HG03159 (cell line): ENCODE data around the gene INO80E.

Experiments used
- ATAC-seq: cut with Tn5 transposase; IDR thresholded peaks from one replicate; pipeline ENCODE4 v1.9.1; 2021; ENCODE audit warnings: mild to moderate bottlenecking, moderate library complexity; ENCODE audit not compliant: unreplicated experiment

INO80E gene

DNA sequence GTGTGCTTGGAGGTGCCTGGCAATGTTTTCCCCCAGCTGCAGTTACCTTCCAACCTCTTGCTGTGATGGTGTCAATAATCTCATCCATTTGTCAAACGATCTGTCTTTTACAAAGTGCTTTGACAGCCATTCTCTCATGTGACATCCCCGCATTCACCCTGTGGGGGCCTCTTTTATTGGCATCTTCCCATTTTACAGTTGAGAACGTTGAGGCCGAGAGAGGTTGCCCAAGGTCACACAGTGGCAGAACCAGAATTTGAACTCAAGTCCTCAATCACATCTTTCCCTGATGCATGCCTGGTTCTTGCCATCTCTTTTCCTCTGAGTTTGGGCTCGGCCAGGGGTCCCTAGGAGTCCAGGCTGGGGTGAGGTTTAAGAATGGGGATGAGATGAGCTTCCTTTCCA is 20.9 kb upstream of the INO80E start:
- ATAC-seq: no peak

- ATAC-seq: no peak
These were observed 20.1 kb upstream of the INO80E start for GRCh38 chr16:29975811-29976511.

DNA sequence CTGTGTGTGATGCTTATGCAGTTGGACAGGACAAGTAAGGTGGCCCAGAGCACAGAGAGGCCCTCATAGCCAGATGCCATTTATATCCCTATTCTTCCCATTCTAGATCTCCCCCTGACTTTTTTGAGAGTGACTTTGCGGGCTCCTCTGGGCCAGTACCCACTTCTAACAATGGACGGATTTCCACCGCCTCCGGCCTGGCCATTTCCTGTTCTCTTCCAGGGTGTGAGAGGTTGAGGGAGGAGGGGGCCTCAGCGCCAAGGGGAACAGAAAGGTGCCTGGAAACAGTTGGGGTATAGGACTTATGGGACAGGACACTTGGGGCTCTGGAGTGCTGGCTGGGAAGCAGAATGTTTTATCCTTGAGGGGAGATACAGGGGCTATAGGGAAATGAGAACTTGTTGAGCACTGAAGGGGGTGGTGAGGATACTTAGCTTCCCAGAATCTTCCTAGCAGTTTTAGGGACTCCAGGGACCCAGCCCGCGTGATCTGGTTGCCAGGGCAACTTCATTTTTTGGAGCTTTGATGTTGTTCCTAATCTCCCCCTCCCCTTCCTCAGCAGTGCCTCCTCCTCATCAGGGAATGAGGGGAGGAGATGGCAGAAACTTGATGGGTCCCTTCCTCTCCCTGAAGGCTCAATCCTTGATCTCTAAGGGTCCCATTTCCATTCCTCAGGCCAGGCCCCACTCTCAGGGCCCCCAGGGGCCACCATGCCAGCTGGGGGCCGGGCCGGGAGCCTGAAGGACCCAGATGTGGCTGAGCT is 18.8 kb upstream of the INO80E start:
- ATAC-seq: no peak

GRCh38 chr16:29978081-29978480 is 18.0 kb upstream of the INO80E start:
- no peak for ATAC-seq

DNA sequence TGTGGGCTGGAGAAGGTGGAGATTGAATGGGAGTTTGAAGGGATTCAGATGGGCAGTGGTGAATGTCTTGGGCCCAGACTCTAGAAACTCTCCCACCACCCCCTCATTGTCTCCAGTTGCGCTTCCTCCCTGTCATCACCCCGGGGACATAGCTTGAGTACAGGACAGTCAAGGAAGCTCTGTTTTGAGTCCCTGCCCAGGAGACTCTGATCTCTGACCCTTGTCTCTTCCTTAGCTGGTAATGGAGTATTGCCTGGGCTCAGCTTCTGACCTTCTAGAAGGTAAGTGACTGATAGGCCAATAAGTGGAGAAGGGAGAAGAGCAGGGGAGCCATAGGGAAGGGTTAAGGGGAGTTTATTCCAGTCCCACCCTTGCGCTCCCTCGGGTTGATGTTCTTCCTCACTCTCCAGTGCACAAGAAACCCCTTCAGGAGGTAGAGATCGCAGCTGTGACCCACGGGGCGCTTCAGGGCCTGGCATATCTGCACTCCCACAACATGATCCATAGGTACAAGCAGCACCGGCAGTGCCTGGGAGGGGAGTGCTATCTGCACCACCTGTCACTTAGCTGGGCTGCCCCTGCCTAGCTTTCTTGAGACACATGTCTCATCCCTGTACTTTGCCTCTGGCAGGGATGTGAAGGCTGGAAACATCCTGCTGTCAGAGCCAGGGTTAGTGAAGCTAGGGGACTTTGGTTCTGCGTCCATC is 17.3 kb upstream of the INO80E start:
- ATAC-seq: no peak

GRCh38 chr16:29982560-29983419 is 13.3 kb upstream of the INO80E start:
- ATAC-seq: no peak

DNA sequence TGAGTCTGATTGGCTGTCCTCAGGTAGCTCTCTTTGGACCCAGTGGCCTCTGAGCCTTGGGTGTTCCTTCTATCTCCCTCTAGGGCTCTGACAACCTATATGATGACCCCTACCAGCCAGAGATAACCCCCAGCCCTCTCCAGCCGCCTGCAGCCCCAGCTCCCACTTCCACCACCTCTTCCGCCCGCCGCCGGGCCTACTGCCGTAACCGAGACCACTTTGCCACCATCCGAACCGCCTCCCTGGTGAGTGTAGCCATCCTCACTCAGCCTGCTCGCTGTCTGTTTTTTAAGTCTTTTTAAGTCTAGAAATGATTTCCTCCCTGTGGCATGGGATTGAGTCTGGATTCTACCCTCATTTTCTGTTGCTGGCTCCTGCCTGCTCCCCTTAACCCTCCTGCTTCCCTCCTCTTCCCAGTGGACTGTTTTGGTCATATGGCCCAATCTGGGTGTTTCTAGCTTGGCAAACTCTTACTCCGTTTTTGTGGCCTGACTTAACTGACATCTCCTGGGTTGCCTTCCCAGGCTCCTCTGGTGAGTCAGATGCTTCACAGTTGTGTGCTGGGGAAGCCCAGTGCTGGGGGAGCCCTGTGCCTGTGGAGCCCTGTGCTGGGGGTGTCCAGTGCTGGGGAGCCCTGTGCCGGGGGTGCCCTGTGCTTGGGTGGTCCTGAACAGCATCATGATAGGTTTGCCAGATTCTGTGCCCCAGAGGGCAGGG is 12.5 kb upstream of the INO80E start:
- no peak for ATAC-seq

GRCh38 chr16:29984137-29984763 is 11.8 kb upstream of the INO80E start:
- no peak for ATAC-seq

DNA sequence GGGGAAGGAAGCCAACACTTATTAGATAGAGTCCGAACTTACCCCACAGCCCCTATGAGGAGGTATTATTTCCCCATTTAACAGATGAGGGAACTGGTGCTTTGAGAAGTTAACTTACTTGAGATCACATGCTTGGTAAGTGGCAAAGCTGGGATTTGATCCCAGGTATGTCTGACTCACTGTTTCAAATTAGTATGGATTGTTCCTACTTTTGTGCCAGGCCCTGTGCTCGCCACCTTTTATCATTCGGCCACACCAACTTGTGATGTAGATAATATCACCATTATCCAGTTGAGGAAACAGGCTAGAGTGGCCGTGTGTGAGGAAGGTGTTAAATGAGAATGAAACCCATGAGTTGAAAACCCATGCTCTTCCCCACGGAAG is 11.3 kb upstream of the INO80E start:
- no peak for ATAC-seq

- no peak for ATAC-seq
These were observed 10.7 kb upstream of the INO80E start for GRCh38 chr16:29985271-29985811.

DNA sequence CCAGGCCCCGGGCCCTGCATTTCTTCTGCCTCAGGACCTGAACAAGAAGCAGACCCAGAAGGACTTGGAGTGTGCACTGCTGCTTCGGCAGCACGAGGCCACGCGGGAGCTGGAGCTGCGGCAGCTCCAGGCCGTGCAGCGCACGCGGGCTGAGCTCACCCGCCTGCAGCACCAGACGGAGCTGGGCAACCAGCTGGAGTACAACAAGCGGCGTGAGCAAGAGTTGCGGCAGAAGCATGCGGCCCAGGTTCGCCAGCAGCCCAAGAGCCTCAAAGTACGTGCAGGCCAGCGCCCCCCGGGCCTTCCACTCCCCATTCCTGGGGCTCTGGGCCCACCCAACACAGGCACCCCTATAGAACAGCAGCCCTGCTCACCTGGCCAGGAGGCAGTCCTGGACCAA is 9.8 kb upstream of the INO80E start:
- no peak for ATAC-seq

DNA sequence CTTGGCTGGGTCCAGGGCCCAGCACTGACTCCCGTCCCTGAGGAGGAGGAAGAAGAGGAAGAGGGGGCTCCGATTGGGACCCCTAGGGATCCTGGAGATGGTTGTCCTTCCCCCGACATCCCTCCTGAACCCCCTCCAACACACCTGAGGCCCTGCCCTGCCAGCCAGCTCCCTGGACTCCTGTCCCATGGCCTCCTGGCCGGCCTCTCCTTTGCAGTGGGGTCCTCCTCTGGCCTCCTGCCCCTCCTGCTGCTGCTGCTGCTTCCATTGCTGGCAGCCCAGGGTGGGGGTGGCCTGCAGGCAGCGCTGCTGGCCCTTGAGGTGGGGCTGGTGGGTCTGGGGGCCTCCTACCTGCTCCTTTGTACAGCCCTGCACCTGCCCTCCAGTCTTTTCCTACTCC is 9.1 kb upstream of the INO80E start:
- no peak for ATAC-seq

- no peak for ATAC-seq
These were observed 8.5 kb upstream of the INO80E start for GRCh38 chr16:29987371-29988085.

- ATAC-seq: no peak
These were observed 7.5 kb upstream of the INO80E start for GRCh38 chr16:29988346-29989075.

DNA sequence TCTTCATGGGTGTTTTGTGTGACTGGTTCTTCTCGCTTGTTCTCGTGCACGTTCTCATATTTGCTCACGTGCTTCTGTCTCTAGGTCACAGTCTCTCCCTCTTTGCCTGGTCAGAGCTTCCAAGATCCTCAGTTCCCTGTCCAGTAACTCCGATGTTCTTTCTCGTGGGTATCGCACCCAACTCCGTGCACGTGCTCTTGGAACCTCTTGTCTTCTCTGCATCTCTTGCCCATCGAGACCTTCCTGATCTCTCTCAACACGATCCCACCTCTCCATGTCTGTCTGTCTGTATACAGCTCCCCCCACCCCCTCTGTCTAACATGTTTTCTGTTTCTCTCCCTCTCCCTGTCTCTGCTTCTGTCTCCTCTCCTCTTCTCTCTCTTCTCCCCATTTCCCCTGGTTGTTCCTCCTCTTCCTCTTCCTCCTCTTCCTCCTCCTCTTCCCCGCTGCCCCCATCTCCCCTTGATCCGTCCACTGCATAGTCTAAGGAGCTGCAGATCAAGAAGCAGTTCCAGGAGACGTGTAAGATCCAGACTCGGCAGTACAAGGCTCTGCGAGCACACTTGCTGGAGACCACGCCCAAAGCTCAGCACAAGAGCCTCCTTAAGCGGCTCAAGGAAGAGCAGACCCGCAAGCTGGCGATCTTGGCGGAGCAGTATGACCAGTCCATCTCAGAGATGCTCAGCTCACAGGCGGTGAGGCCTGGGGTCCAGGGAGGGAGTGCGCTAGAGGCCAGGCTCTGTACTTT is 6.8 kb upstream of the INO80E start:
- ATAC-seq: no peak

DNA sequence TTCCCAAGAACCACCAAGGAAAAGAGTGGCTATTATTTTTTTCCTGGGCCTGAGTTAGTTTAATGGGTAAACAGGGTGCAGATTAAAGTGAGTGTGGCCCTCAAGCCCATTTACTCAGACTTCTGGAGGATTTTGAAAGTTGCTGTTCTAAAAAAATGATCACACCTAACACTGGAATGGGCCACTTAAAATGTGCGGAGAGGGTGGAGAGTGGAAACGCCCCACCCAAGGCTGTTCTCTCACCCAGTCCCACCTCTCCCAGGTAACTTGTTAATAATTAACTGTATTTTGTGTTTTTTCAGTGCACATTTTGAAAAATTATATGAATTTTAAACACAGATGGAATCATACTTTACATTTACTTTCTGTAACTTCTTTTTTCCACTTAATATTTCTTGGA is 6.0 kb upstream of the INO80E start:
- ATAC-seq: no peak

DNA sequence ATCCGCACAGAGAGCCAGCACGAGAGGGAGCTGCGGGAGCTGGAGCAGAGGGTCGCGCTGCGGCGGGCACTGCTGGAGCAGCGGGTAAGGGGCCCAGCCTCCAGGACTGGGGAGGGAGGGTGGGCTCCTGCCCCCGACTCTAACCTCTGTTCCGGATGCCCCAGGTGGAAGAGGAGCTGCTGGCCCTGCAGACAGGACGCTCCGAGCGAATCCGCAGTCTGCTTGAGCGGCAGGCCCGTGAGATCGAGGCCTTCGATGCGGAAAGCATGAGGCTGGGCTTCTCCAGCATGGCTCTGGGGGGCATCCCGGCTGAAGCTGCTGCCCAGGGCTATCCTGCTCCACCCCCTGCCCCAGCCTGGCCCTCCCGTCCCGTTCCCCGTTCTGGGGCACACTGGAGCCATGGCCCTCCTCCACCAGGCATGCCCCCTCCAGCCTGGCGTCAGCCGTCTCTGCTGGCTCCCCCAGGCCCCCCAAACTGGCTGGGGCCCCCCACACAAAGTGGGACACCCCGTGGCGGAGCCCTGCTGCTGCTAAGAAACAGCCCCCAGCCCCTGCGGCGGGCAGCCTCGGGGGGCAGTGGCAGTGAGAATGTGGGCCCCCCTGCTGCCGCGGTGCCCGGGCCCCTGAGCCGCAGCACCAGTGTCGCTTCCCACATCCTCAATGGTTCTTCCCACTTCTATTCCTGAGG is 5.0 kb upstream of the INO80E start:
- no peak for ATAC-seq
